Upper lobe of right lung (tissue), 1 donor: ENCODE measurements around the gene JAML. TPM values are rescaled to one million over a fixed set of nuclear protein-coding genes. Genes with fewer than 3 reads are reported as not detected.

Source experiments
- ATAC-seq: fragments of 200-7000 bp; cut with Tn5 transposase; one replicate; pipeline ENCODE4 v1.9.1; 2020; ENCODE audit warnings: mild to moderate bottlenecking, moderate library complexity
- DNase-seq: peaks from one replicate; pipeline ENCODE4 v3.0.0-alpha.2; 2020
- H3K27ac ChIP-seq: fragments of 200-600 bp; one replicate; pipeline ENCODE4 v1.8.0; 2022
- H3K27me3 ChIP-seq: fragments of 200-600 bp; one replicate; pipeline ENCODE4 v1.8.0; 2022; ENCODE audit warnings: mild to moderate bottlenecking
- H3K36me3 ChIP-seq: fragments of 200-600 bp; one replicate; pipeline ENCODE4 v1.8.0; 2022
- H3K4me1 ChIP-seq: fragments of 200-600 bp; one replicate; pipeline ENCODE4 v1.8.0; 2022
- H3K4me3 ChIP-seq: fragments of 200-600 bp; one replicate; pipeline ENCODE4 v1.8.0; 2022; ENCODE audit warnings: mild to moderate bottlenecking
- H3K9me3 ChIP-seq: fragments of 200-600 bp; one replicate; pipeline ENCODE4 v1.8.0; 2022
- CTCF ChIP-seq: fragments of 200-600 bp; IDR thresholded peaks from one replicate; pipeline ENCODE4 v1.8.0; 2022; ENCODE audit warnings: antibody characterized with exemption
- intact Hi-C: fragments of 100-400 bp; cut with DNase I; formaldehyde crosslinking; loops from one replicate; pipeline ENCODE4 v1.11.0; 2022
- long read RNA-seq: library from polyadenylated mRNA; unstranded; transcript quantifications from one replicate; pipeline ENCODE4 v2.0.0, GENCODE V29; 2021
- total RNA-seq: library from RNA; stranded (reverse); fragmentation: NEBNext Ultra II Directional; extraction: Animal tissue kit (Norgen Biotek cat#: 25700); gene quantifications from one replicate; pipeline ENCODE4 v1.2.1, GENCODE V29; 2021
- donor health status: DM: no; HTN: yes; CAD: no; lungs with severe emphysema.

The JAML gene
- 87.9 TPM for total RNA-seq
- long read RNA-seq, transcript JAML-206 (9 exons, 1,383 nt): minor isoform, 23 of 165 reads
- long read RNA-seq, transcript JAML-202 (10 exons, 1,944 nt): major isoform, 95 of 165 reads
- long read RNA-seq, partial matches to known transcripts: 16 of 165 reads
- long read RNA-seq, other reads (novel, unspliced or antisense): 30 of 165 reads

GRCh38 chr11:118224511-118225188 is at the start of gene JAML:
Gene JAML, minus strand, starts transcription at chr11:118225011. Its CDS starts 10,145 bp downstream, at chr11:118214866.
- no peak for DNase-seq
- Histone ChIP-seq H3K36me3 (no peaks in the 10 kb centered on the region), H3K4me3 (peak within 1 kb of the TSS; percentile 45), H3K9me3 (no peaks in the 10 kb centered on the region), H3K4me1 (peaks cover 22% of the 10 kb centered on the region), H3K27ac (peak within 1 kb of the TSS; percentile 76), H3K27me3 (no peaks in the 10 kb centered on the region)
- TF ChIP-seq CTCF: no peak
- intact Hi-C loops: no loop called here
- ATAC-seq: peak; percentile 76

- ATAC-seq (peak; percentile 82), DNase-seq (no peak)
- Histone ChIP-seq H3K9me3 (no peaks in the 10 kb centered on the region), H3K36me3 (no peaks in the 10 kb centered on the region), H3K4me3 (no peak overlapping the region), H3K27ac (peak overlapping the region; percentile 28), H3K27me3 (no peaks in the 10 kb centered on the region), H3K4me1 (peaks cover 16% of the 10 kb centered on the region)
- intact Hi-C loops: no loop called here
- TF ChIP-seq CTCF: no peak
These were observed 49.4 kb upstream of the JAML start for GRCh38 chr11:118274186-118274585.

GRCh38 chr11:118272001-118272400 is 47.2 kb upstream of the JAML start:
- ATAC-seq (no peak), DNase-seq (no peak)
- Histone ChIP-seq H3K27me3 (no peaks in the 10 kb centered on the region), H3K9me3 (no peaks in the 10 kb centered on the region), H3K36me3 (no peaks in the 10 kb centered on the region), H3K4me3 (no peak overlapping the region), H3K4me1 (peaks cover 17% of the 10 kb centered on the region), H3K27ac (no peak overlapping the region)
- no peak for TF ChIP-seq CTCF
- intact Hi-C loops: no loop called here

- H3K4me3 ChIP-seq: no peak overlapping the region
- DNase-seq (no peak), ATAC-seq (no peak)
- no peaks in the 10 kb centered on the region for H3K9me3 ChIP-seq
- H3K36me3 ChIP-seq: peaks cover 3% of the 10 kb centered on the region
- intact Hi-C loops: no loop called here
- no peak for TF ChIP-seq CTCF
- H3K4me1 ChIP-seq: peaks cover 19% of the 10 kb centered on the region
- no peaks in the 10 kb centered on the region for H3K27me3 ChIP-seq
- no peak overlapping the region for H3K27ac ChIP-seq
These were observed 42.7 kb upstream of the JAML start for GRCh38 chr11:118267486-118267885.

- Histone ChIP-seq H3K27ac (peak overlapping the region; percentile 82), H3K4me1 (peaks cover 24% of the 10 kb centered on the region), H3K9me3 (no peaks in the 10 kb centered on the region), H3K27me3 (no peaks in the 10 kb centered on the region), H3K36me3 (peaks cover 6% of the 10 kb centered on the region), H3K4me3 (peak overlapping the region; percentile 57)
- DNase-seq (peak; percentile 89), ATAC-seq (peak; percentile 69)
- intact Hi-C loops: no loop called here
- no peak for TF ChIP-seq CTCF
These were observed 41.1 kb upstream of the JAML start for GRCh38 chr11:118265954-118266353.
